CD4-positive, alpha-beta T cell (primary cell): ENCODE measurements around the gene BCS1L. TPM values are rescaled to one million over a fixed set of nuclear protein-coding genes. Genes with fewer than 3 reads are reported as not detected.

Source experiments
- ATAC-seq: fragments of 200-7000 bp; cut with Tn5 transposase; one replicate; pipeline ENCODE4 v1.10.0; 2022; ENCODE audit warnings: mild to moderate bottlenecking; ENCODE audit not compliant: poor library complexity
- CTCF ChIA-PET: fragments of 350-600 bp; sonication (Branson Sonifier 250); formaldehyde crosslinking; loops from one replicate; lab custom pipeline; 2021; ENCODE audit warnings: antibody characterized with exemption, inconsistent platforms; lab: Charles Lee
- POLR2A ChIA-PET: fragments of 350-600 bp; sonication (Branson Sonifier 250); formaldehyde crosslinking; loops from one replicate; lab custom pipeline; 2021; ENCODE audit warnings: antibody characterized with exemption, inconsistent platforms; lab: Charles Lee
- DNase-seq, 14 experiments: peaks; one replicate each; pipeline ENCODE4 v3.0.0-alpha.2; 2013 to 2020; ENCODE audit warnings: mixed read lengths in 2 of 14
- H3K27ac ChIP-seq, 2 donors: one replicate each; pipeline versions ENCODE4 v1.5.1 to v1.7.0; 2013; ENCODE audit warnings: low read length in 2 of 2, low read depth in 1 of 2, mild to moderate bottlenecking in 1 of 2
- H3K27me3 ChIP-seq, 2 experiments: 1 replicate in 1 of 2; 2 replicates in 1 of 2; pipeline versions ENCODE4 v1.6.1 to v1.7.0; 2013; ENCODE audit warnings: low read length in 2 of 2, control low read depth in 1 of 2, mild to moderate bottlenecking in 1 of 2, moderate library complexity in 1 of 2; ENCODE audit not compliant: insufficient read depth in 2 of 2, control insufficient read depth in 1 of 2
- H3K36me3 ChIP-seq: one replicate; pipeline ENCODE4 v1.6.1; 2013; ENCODE audit warnings: low read length, control low read depth; ENCODE audit not compliant: insufficient read depth
- H3K4me1 ChIP-seq: one replicate; pipeline ENCODE4 v1.6.1; 2013; ENCODE audit warnings: low read length, control low read depth; ENCODE audit not compliant: insufficient read depth
- H3K4me3 ChIP-seq: one replicate; pipeline ENCODE4 v1.5.1; 2013; ENCODE audit warnings: mild to moderate bottlenecking, low read length, moderate library complexity
- H3K9me3 ChIP-seq, 2 experiments: 1 replicate in 1 of 2; 2 replicates in 1 of 2; pipeline versions ENCODE4 v1.6.1 to v1.7.0; 2013; ENCODE audit warnings: low read length in 2 of 2, mild to moderate bottlenecking in 2 of 2, control low read depth in 1 of 2, moderate library complexity in 1 of 2; ENCODE audit not compliant: control insufficient read depth in 1 of 2, insufficient read depth in 1 of 2
- H3K27ac Mint-ChIP-seq: one replicate; pipeline ENCODE4 v1.8.0; 2020; ENCODE audit warnings: mixed read lengths
- H3K27me3 Mint-ChIP-seq: one replicate; pipeline ENCODE4 v1.8.0; 2021; ENCODE audit warnings: mixed read lengths
- H3K36me3 Mint-ChIP-seq: one replicate; pipeline ENCODE4 v1.8.0; 2021; ENCODE audit warnings: low read depth, mixed read lengths
- H3K4me1 Mint-ChIP-seq: one replicate; pipeline ENCODE4 v1.8.0; 2021; ENCODE audit warnings: low read depth, mixed read lengths
- H3K4me3 Mint-ChIP-seq: one replicate; pipeline ENCODE4 v1.8.0; 2020; ENCODE audit warnings: mild to moderate bottlenecking, mixed read lengths
- H3K9me3 Mint-ChIP-seq: one replicate; pipeline ENCODE4 v1.8.0; 2020; ENCODE audit warnings: mixed read lengths
- intact Hi-C, 2 experiments: fragments of 100-400 bp; cut with DNase I in 1 of 2; cut with micrococcal nuclease in 1 of 2; formaldehyde crosslinking; loops; one replicate each; pipeline versions ENCODE4 v1.15.1 to v1.9.0; 2023 to 2025; cut with DNase I, micrococcal nuclease
- total RNA-seq, 174 experiments: library from RNA in 2 of 174; stranded (reverse) in 2 of 174; gene quantifications; one replicate each; pipeline ENCODE4 v1.2.3 and lab custom pipeline; 2021 to 2026
- TF ChIP-seq, protein P1 (sequence below): fragments of 200-600 bp; IDR thresholded peaks from one replicate; pipeline ENCODE4 v1.8.0; 2022; ENCODE audit warnings: antibody characterized with exemption, mild to moderate bottlenecking

BCS1L gene
- total RNA-seq, 2 experiments from 2014 or later, result 11.4 to 12.7 TPM

- CTCF ChIA-PET, result no interaction called here
- H3K36me3 Mint-ChIP-seq, result peaks cover 89% of the 10 kb centered on the region
- H3K4me1 Mint-ChIP-seq, result peaks cover 15% of the 10 kb centered on the region
- no peak overlapping the region for H3K27ac ChIP-seq
- TF ChIP-seq, protein P1, sequence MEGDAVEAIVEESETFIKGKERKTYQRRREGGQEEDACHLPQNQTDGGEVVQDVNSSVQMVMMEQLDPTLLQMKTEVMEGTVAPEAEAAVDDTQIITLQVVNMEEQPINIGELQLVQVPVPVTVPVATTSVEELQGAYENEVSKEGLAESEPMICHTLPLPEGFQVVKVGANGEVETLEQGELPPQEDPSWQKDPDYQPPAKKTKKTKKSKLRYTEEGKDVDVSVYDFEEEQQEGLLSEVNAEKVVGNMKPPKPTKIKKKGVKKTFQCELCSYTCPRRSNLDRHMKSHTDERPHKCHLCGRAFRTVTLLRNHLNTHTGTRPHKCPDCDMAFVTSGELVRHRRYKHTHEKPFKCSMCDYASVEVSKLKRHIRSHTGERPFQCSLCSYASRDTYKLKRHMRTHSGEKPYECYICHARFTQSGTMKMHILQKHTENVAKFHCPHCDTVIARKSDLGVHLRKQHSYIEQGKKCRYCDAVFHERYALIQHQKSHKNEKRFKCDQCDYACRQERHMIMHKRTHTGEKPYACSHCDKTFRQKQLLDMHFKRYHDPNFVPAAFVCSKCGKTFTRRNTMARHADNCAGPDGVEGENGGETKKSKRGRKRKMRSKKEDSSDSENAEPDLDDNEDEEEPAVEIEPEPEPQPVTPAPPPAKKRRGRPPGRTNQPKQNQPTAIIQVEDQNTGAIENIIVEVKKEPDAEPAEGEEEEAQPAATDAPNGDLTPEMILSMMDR, result no peak
- no peaks in the 10 kb centered on the region for H3K27me3 Mint-ChIP-seq
- H3K27ac Mint-ChIP-seq, result no peak overlapping the region
- peaks cover 70% of the 10 kb centered on the region for H3K36me3 ChIP-seq
- intact Hi-C loops, result no loop called here
- peaks cover 8% of the 10 kb centered on the region for H3K4me1 ChIP-seq
- POLR2A ChIA-PET, result no interaction called here
- H3K27me3 ChIP-seq, result no peaks in the 10 kb centered on the region
- DNase-seq (no peak), ATAC-seq (no peak)
- no peak overlapping the region for H3K4me3 Mint-ChIP-seq
- no peaks in the 10 kb centered on the region for H3K9me3 Mint-ChIP-seq
- H3K4me3 ChIP-seq, result no peak overlapping the region
- H3K9me3 ChIP-seq, result no peaks in the 10 kb centered on the region
Measured at GRCh38 chr2:218663901-218664300, 4.4 kb downstream of the BCS1L start.

- Mint-ChIP-seq H3K4me3 (no peak overlapping the region), H3K27me3 (no peaks in the 10 kb centered on the region), H3K27ac (no peak overlapping the region), H3K4me1 (peaks cover 9% of the 10 kb centered on the region), H3K36me3 (peaks cover 88% of the 10 kb centered on the region), H3K9me3 (no peaks in the 10 kb centered on the region)
- Histone ChIP-seq H3K27ac (no peak overlapping the region), H3K4me1 (peaks cover 6% of the 10 kb centered on the region), H3K36me3 (peaks cover 74% of the 10 kb centered on the region), H3K9me3 (no peaks in the 10 kb centered on the region), H3K27me3 (no peaks in the 10 kb centered on the region), H3K4me3 (no peak overlapping the region)
- ChIA-PET CTCF (no interaction called here), POLR2A (no interaction called here)
- no peak for ATAC-seq
- no peak for DNase-seq
- intact Hi-C loops, result no loop called here
- TF ChIP-seq, protein P1, result no peak
Measured at GRCh38 chr2:218664653-218665052, 5.2 kb downstream of the BCS1L start.

GRCh38 chr2:218671097-218671653 lies 11.7 kb downstream of the BCS1L start:
- intact Hi-C loops, result loop anchor here (1.0 to 5.0 kb wide), 4 partner anchors 11 to 104 kb away; partner anchors contain the start of genes BCS1L (in 1 of the 2), CNOT9 (in 1 of the 2), TTLL4 (in 1 of the 2) and USP37 (in 1 of the 2)
- Histone ChIP-seq H3K27ac (peak overlapping the region; percentile 54 to 81), H3K4me1 (peaks cover 17% of the 10 kb centered on the region), H3K4me3 (peak overlapping the region; percentile 81), H3K27me3 (no peaks in the 10 kb centered on the region), H3K9me3 (no peaks in the 10 kb centered on the region), H3K36me3 (peaks cover 29% of the 10 kb centered on the region)
- ATAC-seq (no peak), DNase-seq (no peak)
- Mint-ChIP-seq H3K36me3 (peaks cover 44% of the 10 kb centered on the region), H3K4me1 (peaks cover 25% of the 10 kb centered on the region), H3K27me3 (no peaks in the 10 kb centered on the region), H3K27ac (peak overlapping the region; percentile 96), H3K9me3 (no peaks in the 10 kb centered on the region), H3K4me3 (peak overlapping the region; percentile 98)
- TF ChIP-seq, protein P1, result no peak
- CTCF ChIA-PET, result interaction anchor here (1.5 to 4.2 kb wide), 3 partner anchors 12 to 176 kb away, joined by 8 to 20 read pairs (median 12); partner anchors contain the start of genes BCS1L, TTLL4 and ZNF142
- POLR2A ChIA-PET, result interaction anchor here (0.9 to 4.5 kb wide), 5 partner anchors 11 to 608 kb away, joined by 4 to 84 read pairs (median 6); partner anchors contain the start of genes AAMP, BCS1L, DNAJB2 and PNKD
